HepG2 (cell line): Measurements from ENCODE around the gene LEUTX.

Source experiments
- BRCA1 ChIP-seq: sonication (generic); formaldehyde crosslinking; IDR thresholded peaks from 2 replicates; pipeline ENCODE4 v1.4.0; 2020; ENCODE audit warnings: missing genetic modification reagents
- CTCF ChIP-seq: sonication (generic); formaldehyde crosslinking; IDR thresholded peaks from 2 replicates; pipeline ENCODE4 v1.5.0; 2020; ENCODE audit warnings: mild to moderate bottlenecking, missing genetic modification reagents, moderate library complexity
- HMG20B ChIP-seq: conservative IDR thresholded peaks from 2 replicates; pipeline ENCODE4 v1.6.1; 2016; ENCODE audit warnings: missing genetic modification reagents, missing compliant biosample characterization
- KDM5A ChIP-seq: fragments of 200-600 bp; sonication (generic); IDR thresholded peaks from 2 replicates; pipeline ENCODE4 v1.7.0; 2018; ENCODE audit warnings: antibody characterized with exemption, mild to moderate bottlenecking, low read length, borderline replicate concordance
- NCOA5 ChIP-seq: sonication (generic); formaldehyde crosslinking; IDR thresholded peaks from 2 replicates; pipeline ENCODE4 v1.4.0; 2020; ENCODE audit warnings: missing genetic modification reagents
- NFE2L1 ChIP-seq: sonication (generic); formaldehyde crosslinking; IDR thresholded peaks from 2 replicates; pipeline ENCODE4 v1.4.0; 2020; ENCODE audit warnings: missing genetic modification reagents, mild to moderate bottlenecking, borderline replicate concordance
- NFYB ChIP-seq: sonication (generic); formaldehyde crosslinking; IDR thresholded peaks from 2 replicates; pipeline ENCODE4 v1.4.0; 2020; ENCODE audit warnings: missing genetic modification reagents
- PHB2 ChIP-seq: fragments of 450-650 bp; IDR thresholded peaks from 2 replicates; pipeline ENCODE4 v1.6.1; 2018; ENCODE audit not compliant: partially characterized antibody
- RFX1 ChIP-seq: fragments of 450-650 bp; IDR thresholded peaks from 2 replicates; pipeline ENCODE4 v1.6.1; 2017
- TF ChIP-seq, protein P1 (sequence below): sonication (generic); formaldehyde crosslinking; IDR thresholded peaks from 2 replicates; pipeline ENCODE4 v1.8.0; 2022; ENCODE audit warnings: mild to moderate bottlenecking, missing genetic modification reagents; ENCODE audit not compliant: insufficient replicate concordance
- TF ChIP-seq, protein P2 (sequence below): sonication (generic); formaldehyde crosslinking; IDR thresholded peaks from 2 replicates; pipeline ENCODE4 v1.8.1; 2022; ENCODE audit warnings: low read depth, mild to moderate bottlenecking, missing genetic modification reagents
- TF ChIP-seq, protein P3 (sequence below): sonication (generic); formaldehyde crosslinking; IDR thresholded peaks from 2 replicates; pipeline ENCODE4 v1.4.0; 2020; ENCODE audit warnings: missing genetic modification reagents, borderline replicate concordance

DNA sequence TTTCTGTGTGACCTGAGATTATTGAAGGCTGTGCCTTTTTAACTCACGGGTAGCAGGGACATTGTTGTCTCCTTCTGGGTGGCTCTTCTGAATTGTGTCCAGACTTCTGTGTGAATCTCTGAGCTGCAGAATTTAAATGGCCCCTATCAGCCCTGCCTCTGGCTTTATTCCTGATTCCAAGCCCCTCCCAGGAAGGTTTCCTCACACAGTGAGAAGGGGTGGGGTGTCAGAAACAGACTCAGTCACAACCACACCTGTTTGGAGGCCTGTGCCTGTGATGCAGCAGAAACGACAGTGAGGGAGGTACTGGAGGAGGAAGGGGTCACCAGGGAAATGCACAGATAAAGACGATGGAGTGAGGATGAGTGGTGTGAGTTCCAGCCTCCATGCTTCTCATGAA lies 40.8 kb upstream of the LEUTX start, which contains the start of gene CLC:
- no peak for TF ChIP-seq RFX1
- TF ChIP-seq BRCA1 (CRISPR knock-in tag), result no peak
- TF ChIP-seq, protein P1, sequence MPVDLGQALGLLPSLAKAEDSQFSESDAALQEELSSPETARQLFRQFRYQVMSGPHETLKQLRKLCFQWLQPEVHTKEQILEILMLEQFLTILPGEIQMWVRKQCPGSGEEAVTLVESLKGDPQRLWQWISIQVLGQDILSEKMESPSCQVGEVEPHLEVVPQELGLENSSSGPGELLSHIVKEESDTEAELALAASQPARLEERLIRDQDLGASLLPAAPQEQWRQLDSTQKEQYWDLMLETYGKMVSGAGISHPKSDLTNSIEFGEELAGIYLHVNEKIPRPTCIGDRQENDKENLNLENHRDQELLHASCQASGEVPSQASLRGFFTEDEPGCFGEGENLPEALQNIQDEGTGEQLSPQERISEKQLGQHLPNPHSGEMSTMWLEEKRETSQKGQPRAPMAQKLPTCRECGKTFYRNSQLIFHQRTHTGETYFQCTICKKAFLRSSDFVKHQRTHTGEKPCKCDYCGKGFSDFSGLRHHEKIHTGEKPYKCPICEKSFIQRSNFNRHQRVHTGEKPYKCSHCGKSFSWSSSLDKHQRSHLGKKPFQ (CRISPR knock-in tag), result no peak
- no peak for TF ChIP-seq CTCF (CRISPR knock-in tag)
- no peak for TF ChIP-seq NFE2L1 (CRISPR knock-in tag)
- TF ChIP-seq PHB2, result no peak
- TF ChIP-seq KDM5A, result no peak
- TF ChIP-seq, protein P2, sequence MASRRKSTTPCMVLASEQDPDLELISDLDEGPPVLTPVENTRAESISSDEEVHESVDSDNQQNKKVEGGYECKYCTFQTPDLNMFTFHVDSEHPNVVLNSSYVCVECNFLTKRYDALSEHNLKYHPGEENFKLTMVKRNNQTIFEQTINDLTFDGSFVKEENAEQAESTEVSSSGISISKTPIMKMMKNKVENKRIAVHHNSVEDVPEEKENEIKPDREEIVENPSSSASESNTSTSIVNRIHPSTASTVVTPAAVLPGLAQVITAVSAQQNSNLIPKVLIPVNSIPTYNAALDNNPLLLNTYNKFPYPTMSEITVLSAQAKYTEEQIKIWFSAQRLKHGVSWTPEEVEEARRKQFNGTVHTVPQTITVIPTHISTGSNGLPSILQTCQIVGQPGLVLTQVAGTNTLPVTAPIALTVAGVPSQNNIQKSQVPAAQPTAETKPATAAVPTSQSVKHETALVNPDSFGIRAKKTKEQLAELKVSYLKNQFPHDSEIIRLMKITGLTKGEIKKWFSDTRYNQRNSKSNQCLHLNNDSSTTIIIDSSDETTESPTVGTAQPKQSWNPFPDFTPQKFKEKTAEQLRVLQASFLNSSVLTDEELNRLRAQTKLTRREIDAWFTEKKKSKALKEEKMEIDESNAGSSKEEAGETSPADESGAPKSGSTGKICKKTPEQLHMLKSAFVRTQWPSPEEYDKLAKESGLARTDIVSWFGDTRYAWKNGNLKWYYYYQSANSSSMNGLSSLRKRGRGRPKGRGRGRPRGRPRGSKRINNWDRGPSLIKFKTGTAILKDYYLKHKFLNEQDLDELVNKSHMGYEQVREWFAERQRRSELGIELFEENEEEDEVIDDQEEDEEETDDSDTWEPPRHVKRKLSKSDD (CRISPR knock-in tag), result no peak
- no peak for TF ChIP-seq NCOA5 (CRISPR knock-in tag)
- no peak for TF ChIP-seq HMG20B (CRISPR knock-in tag)
- TF ChIP-seq, protein P3, sequence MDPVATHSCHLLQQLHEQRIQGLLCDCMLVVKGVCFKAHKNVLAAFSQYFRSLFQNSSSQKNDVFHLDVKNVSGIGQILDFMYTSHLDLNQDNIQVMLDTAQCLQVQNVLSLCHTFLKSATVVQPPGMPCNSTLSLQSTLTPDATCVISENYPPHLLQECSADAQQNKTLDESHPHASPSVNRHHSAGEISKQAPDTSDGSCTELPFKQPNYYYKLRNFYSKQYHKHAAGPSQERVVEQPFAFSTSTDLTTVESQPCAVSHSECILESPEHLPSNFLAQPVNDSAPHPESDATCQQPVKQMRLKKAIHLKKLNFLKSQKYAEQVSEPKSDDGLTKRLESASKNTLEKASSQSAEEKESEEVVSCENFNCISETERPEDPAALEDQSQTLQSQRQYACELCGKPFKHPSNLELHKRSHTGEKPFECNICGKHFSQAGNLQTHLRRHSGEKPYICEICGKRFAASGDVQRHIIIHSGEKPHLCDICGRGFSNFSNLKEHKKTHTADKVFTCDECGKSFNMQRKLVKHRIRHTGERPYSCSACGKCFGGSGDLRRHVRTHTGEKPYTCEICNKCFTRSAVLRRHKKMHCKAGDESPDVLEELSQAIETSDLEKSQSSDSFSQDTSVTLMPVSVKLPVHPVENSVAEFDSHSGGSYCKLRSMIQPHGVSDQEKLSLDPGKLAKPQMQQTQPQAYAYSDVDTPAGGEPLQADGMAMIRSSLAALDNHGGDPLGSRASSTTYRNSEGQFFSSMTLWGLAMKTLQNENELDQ (CRISPR knock-in tag), result no peak
- no peak for TF ChIP-seq NFYB (CRISPR knock-in tag)
